Measurements from ENCODE around the gene PTPRD. TPM values are rescaled to one million over a fixed set of nuclear protein-coding genes. Genes with fewer than 3 reads are reported as not detected.

The PTPRD gene
- total RNA-seq, 1 experiment from 2014 or later: 69.6 TPM

- no peak for DNase-seq (ENCODE audit: low spot score)
- Mint-ChIP-seq H3K9me3 (no peaks in the 10 kb centered on the region), H3K27me3 (ENCODE audit: low read depth) (no peaks in the 10 kb centered on the region), H3K27ac (no peak overlapping the region), H3K36me3 (no peaks in the 10 kb centered on the region), H3K4me3 (no peak overlapping the region), H3K4me1 (no peaks in the 10 kb centered on the region)
- ChIA-PET CTCF (no interaction called here), POLR2A (no interaction called here)
- TF ChIP-seq TEAD1 (CRISPR knock-in tag; IDR thresholded peaks at IDR 0.05): no peak
- ATAC-seq: no peak
These were observed 209.5 kb downstream of the PTPRD start for GRCh38 chr9:10403283-10403682.

- no peak for DNase-seq (ENCODE audit: low spot score)
- no peaks in the 10 kb centered on the region for H3K36me3 Mint-ChIP-seq
- H3K4me1 Mint-ChIP-seq: peaks cover 14% of the 10 kb centered on the region
- H3K27ac Mint-ChIP-seq: no peak overlapping the region
- ChIA-PET POLR2A (no interaction called here), CTCF (no interaction called here)
- H3K9me3 Mint-ChIP-seq: no peaks in the 10 kb centered on the region
- ATAC-seq: peak; percentile 69
- H3K4me3 Mint-ChIP-seq: no peak overlapping the region
- H3K27me3 Mint-ChIP-seq (ENCODE audit: low read depth): no peaks in the 10 kb centered on the region
- TF ChIP-seq ZBTB43 (CRISPR knock-in tag; IDR thresholded peaks at IDR 0.05): no peak
- TF ChIP-seq OVOL2 (CRISPR knock-in tag; IDR thresholded peaks at IDR 0.05; ENCODE audit: borderline replicate concordance): no peak
- no peak for TF ChIP-seq ZNF532 (CRISPR knock-in tag; IDR thresholded peaks at IDR 0.05; ENCODE audit: borderline replicate concordance)
- TF ChIP-seq ATF6 (CRISPR knock-in tag; IDR thresholded peaks at IDR 0.05): no peak
- no peak for TF ChIP-seq HMGXB4 (CRISPR knock-in tag; IDR thresholded peaks at IDR 0.05)
- no peak for TF ChIP-seq PRDM15 (CRISPR knock-in tag; IDR thresholded peaks at IDR 0.05)
- no peak for TF ChIP-seq AR (CRISPR knock-in tag; IDR thresholded peaks at IDR 0.05)
- TF ChIP-seq MLX (CRISPR knock-in tag; IDR thresholded peaks at IDR 0.05): no peak
- TF ChIP-seq TEAD4 (CRISPR knock-in tag; IDR thresholded peaks at IDR 0.05): no peak
These were observed 216.2 kb downstream of the PTPRD start for GRCh38 chr9:10396615-10397014.
